ENCODE results near the gene SLC22A2.

DNA sequence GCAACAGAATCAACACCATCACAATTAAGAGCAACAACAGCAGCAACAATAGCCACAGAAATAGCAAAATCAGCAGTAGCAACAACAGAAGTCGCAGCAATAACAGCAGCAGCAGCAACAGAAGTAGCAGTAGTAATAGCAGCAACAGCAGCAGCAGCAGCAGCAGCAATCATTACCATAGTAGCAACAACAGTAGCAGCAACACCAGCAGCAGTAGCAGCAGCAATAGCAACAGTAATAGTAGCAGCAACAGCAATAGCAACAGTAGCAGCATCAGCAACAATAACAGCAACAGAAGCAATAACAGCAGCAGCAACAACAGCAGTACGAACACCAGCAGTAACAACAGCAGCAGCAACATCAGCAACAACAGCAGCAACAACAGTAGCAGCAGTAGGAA is 39.8 kb downstream of the SLC22A2 start:
- TF ChIP-seq CTCF (IDR thresholded peaks at IDR 0.05; ENCODE audit: insufficient read depth, low read length, poor library complexity, severe bottlenecking) (no peak), EZH2phosphoT487 (conservative IDR thresholded peaks at IDR 0.05; ENCODE audit: low read length) (no peak)

Data from SU-DHL-6 (cell line).